GM12892 (cell line): ENCODE data around the gene GMFB.

Source experiments
- POLR2A ChIP-seq: IDR thresholded peaks from 2 replicates; pipeline ENCODE4 v1.6.1; 2011; ENCODE audit warnings: low read depth, low read length, control low read depth
- POLR2AphosphoS5 ChIP-seq: IDR thresholded peaks from 2 replicates; pipeline ENCODE4 v1.6.1; 2011; ENCODE audit warnings: low read depth, low read length, control low read depth
- TAF1 ChIP-seq: IDR thresholded peaks from 2 replicates; pipeline ENCODE4 v1.6.1; 2011; ENCODE audit warnings: low read depth, mild to moderate bottlenecking, control low read depth, low read length, borderline replicate concordance

DNA sequence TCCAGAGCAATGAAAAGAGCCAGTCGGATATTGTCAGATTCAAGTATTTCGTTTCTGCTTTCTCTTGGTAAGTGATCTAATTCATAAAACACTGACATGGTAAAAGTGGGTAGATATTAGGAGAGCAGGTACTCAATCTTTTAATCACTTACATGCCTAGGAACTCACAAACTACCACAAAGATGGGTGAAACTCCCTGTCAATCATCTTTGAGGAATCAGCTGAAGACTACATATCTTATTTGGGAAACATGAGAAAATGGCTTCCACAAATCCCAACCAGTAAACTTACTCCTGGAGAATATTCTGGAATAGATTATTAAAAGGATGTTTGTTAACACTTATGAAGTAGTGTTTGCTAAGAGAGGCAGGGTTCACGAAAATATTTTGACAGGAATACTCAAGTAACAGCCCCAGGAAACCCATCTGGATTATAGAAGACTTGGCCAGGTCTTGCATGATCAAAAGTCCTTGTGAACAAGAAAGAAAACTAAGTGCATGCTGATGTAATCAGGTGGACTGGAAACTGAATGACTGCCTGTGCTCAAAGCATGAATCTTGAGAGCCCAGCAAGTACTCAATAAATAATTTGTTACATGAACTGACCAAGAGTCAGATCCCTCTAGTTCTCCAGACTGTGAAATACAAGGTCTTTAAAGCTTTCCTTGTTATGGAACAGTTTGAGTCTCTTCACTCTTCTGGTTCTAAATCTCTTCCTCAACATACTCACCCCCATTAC is 63.1 kb downstream of the GMFB start:
- TF ChIP-seq POLR2A (0 out of 2 replicates have a peak, but pooled peaks have one; percentile 20), POLR2AphosphoS5 (no peak), TAF1 (no peak)
